AG04450 (cell line): ENCODE measurements around the gene KCNIP4. TPM values are rescaled to one million over a fixed set of nuclear protein-coding genes. Genes with fewer than 3 reads are reported as not detected.

ENCODE experiments used
- CTCF ChIA-PET: fragments of 300-600, 350-600 bp; formaldehyde crosslinking; extraction: SDS; loops from one replicate; lab custom pipeline; 2022; ENCODE audit warnings: antibody characterized with exemption, inconsistent platforms; lab: Charles Lee
- POLR2A ChIA-PET: fragments of 350-600 bp; formaldehyde crosslinking; extraction: SDS; loops from one replicate; lab custom pipeline; 2021; ENCODE audit warnings: antibody characterized with exemption, inconsistent platforms; lab: Yijun Ruan, JAX
- DNase-seq: peaks from one replicate; pipeline ENCODE4 v3.0.0-alpha.2; 2011; ENCODE audit warnings: low read depth, low spot score
- H3K27ac ChIP-seq: one replicate; pipeline ENCODE4 v1.5.1; 2012; ENCODE audit warnings: low read depth, low read length, control low read depth
- H3K27me3 ChIP-seq: one replicate; pipeline ENCODE4 v1.6.0; 2012; ENCODE audit warnings: low read length; ENCODE audit not compliant: control insufficient read depth, insufficient read depth
- H3K4me3 ChIP-seq: 2 replicates; pipeline ENCODE4 v1.5.1; 2011; ENCODE audit warnings: mild to moderate bottlenecking, low read depth, low read length, control low read depth
- H3K9me3 ChIP-seq: 2 replicates; pipeline ENCODE4 v1.5.1; 2012; ENCODE audit warnings: low read length; ENCODE audit not compliant: control insufficient read depth, insufficient read depth
- polyA plus RNA-seq: library from polyadenylated mRNA; depleted of rRNA; stranded (reverse); fragments of >200 nt; gene quantifications from 2 replicates; pipeline ENCODE4 v1.2.3, GENCODE V29; 2011
- TF ChIP-seq, protein P1 (sequence below): IDR thresholded peaks from 2 replicates; pipeline ENCODE4 v1.5.1; 2011; ENCODE audit warnings: low read depth, low read length, control low read depth, inconsistent platforms

KCNIP4 gene
- polyA plus RNA-seq, 1 experiment = not detected

DNA sequence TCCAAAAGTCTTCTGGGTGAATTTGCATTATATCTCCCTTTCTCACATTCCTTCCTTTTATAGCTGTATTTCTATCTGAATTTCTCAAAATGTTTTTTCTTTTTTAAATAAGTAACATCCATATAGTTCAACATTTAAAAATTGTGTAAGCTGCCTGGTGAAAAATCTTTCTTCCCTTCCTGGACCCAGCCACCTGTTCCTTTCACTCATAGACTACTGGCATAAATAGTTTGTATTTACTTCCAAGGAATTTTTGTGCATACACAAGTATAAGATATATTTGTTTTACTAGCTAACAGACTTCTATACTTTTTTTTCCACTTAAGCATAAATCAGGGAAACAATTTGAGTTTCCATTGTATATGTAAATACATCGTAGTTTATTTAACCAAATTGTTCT is 1212.6 kb downstream of the KCNIP4 start:
- CTCF ChIA-PET = no interaction called here
- H3K27ac ChIP-seq = no peak overlapping the region
- DNase-seq = no peak
- no peaks in the 10 kb centered on the region for H3K27me3 ChIP-seq
- POLR2A ChIA-PET = no interaction called here
- no peak overlapping the region for H3K4me3 ChIP-seq
- H3K9me3 ChIP-seq = peaks cover 16% of the 10 kb centered on the region
- TF ChIP-seq, protein P1, sequence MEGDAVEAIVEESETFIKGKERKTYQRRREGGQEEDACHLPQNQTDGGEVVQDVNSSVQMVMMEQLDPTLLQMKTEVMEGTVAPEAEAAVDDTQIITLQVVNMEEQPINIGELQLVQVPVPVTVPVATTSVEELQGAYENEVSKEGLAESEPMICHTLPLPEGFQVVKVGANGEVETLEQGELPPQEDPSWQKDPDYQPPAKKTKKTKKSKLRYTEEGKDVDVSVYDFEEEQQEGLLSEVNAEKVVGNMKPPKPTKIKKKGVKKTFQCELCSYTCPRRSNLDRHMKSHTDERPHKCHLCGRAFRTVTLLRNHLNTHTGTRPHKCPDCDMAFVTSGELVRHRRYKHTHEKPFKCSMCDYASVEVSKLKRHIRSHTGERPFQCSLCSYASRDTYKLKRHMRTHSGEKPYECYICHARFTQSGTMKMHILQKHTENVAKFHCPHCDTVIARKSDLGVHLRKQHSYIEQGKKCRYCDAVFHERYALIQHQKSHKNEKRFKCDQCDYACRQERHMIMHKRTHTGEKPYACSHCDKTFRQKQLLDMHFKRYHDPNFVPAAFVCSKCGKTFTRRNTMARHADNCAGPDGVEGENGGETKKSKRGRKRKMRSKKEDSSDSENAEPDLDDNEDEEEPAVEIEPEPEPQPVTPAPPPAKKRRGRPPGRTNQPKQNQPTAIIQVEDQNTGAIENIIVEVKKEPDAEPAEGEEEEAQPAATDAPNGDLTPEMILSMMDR = no peak

DNA sequence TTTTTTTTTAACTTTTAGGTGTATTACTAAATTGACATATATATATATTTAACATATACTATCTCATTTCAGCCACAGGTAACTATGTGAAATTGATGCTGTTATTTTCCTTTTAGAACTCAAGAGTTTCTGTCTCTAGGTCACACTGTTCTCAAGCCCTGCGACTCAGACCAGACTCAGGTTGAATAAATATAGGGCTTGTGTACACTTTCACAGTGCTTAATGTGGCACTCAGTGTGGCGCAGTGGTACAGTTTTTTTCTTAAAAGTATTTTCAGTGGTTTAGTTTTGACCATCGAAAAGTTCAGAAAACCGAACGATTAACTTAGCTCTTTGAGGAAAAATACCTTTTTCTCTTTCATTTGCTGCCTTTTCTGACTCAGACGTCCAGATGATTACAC is 1223.7 kb downstream of the KCNIP4 start:
- TF ChIP-seq, protein P1 = no peak
- Histone ChIP-seq H3K27ac (no peak overlapping the region), H3K27me3 (no peaks in the 10 kb centered on the region), H3K4me3 (no peak overlapping the region), H3K9me3 (peaks cover 7% of the 10 kb centered on the region)
- ChIA-PET CTCF (no interaction called here), POLR2A (no interaction called here)
- DNase-seq = no peak

DNA sequence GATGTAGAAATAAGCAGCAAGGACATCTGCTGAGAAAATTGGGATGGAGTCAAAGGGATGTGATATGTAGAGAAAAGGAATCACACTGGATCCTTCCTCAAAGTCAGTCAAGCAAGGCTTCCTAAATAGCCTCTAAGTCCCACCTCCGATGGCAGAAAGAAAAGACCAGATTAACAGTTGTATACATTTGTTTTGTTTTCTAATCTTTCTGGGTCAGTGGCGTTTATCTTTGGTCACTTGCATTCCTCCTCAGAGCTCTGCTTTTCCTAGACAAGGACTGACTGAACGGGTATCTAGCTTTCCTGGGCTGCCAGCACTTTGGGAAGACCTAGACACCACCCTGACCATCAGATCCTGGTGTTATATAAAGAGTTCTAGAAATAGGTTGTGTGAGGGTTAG is 1225.1 kb downstream of the KCNIP4 start:
- DNase-seq = no peak
- no peak overlapping the region for H3K27ac ChIP-seq
- TF ChIP-seq, protein P1 = no peak
- H3K27me3 ChIP-seq = no peaks in the 10 kb centered on the region
- peaks cover 7% of the 10 kb centered on the region for H3K9me3 ChIP-seq
- ChIA-PET CTCF (interaction anchor here (0.6 to 1.0 kb wide), 3 partner anchors 49 to 156 kb away, joined by 4 read pairs; no protein-coding TSS in a partner anchor), POLR2A (no interaction called here)
- H3K4me3 ChIP-seq = no peak overlapping the region

DNA sequence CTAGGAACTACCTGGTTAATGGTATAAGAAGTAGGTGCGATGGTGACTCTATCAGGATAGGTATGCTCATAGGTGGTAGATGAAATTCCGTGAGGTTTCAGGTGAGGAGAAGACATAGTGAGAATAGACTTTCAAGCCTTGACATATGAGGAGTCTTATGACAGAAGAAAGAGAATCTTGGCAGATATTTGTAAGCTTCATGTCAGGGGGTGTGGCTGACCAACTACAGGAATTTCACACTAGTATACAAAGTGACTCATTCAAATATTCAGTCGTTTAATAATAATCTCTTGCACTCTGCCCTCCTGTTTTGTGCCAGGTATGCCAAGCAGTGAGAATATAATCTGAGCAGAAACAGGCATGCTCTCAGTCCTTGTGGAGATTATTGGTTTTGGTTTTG is 1225.6 kb downstream of the KCNIP4 start:
- no peaks in the 10 kb centered on the region for H3K27me3 ChIP-seq
- ChIA-PET POLR2A (no interaction called here), CTCF (no interaction called here)
- TF ChIP-seq, protein P1 = no peak
- no peak overlapping the region for H3K4me3 ChIP-seq
- H3K9me3 ChIP-seq = peaks cover 7% of the 10 kb centered on the region
- no peak overlapping the region for H3K27ac ChIP-seq
- DNase-seq = no peak

DNA sequence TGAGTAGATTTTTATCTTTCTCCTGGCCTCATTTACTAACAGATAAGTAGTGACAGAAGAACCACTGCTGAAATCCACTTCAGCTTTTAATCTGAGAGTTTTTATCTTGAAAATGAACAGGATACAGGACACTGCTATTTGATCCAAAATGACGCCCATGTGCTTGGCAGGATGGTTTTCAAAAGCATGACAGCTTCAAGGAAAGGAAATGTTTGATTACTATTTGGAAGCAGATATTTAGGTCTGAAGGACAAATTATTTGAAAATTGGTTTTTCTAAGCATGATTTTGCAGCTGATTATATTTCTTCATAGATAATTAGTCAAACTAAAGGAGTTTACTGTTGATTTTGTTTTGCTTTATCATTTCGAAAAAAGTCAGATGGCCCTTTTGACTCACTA is 1237.2 kb downstream of the KCNIP4 start:
- POLR2A ChIA-PET = no interaction called here
- H3K27ac ChIP-seq = no peak overlapping the region
- no peaks in the 10 kb centered on the region for H3K9me3 ChIP-seq
- H3K27me3 ChIP-seq = no peaks in the 10 kb centered on the region
- DNase-seq = no peak
- CTCF ChIA-PET = interaction anchor here (0.7 kb wide), 1 partner anchor 23 kb away, joined by 4 read pairs; no protein-coding TSS in a partner anchor
- no peak overlapping the region for H3K4me3 ChIP-seq
- TF ChIP-seq, protein P1 = no peak
